ENCODE data around the gene LILRA1.
"Not testable (repeated sequence)": the region's sequence is repeated elsewhere in the genome, so short reads cannot be mapped to it uniquely, and the experiment has no call there.

LILRA1 gene

GRCh38 chr19:54622431-54622830 lies 29.0 kb downstream of the LILRA1 start:
- H3K9me3 ChIP-seq (ENCODE audit: control insufficient read depth, low read length) = peaks cover 2% of the 10 kb centered on the region
- H3K36me3 ChIP-seq (ENCODE audit: control insufficient read depth, insufficient read depth, low read length) = no peaks in the 10 kb centered on the region
- no peaks in the 10 kb centered on the region for H3K27me3 ChIP-seq (ENCODE audit: control insufficient read depth, insufficient read depth, low read length, poor library complexity, severe bottlenecking)
- WGBS, 2 experiments = 50 to 67% methylated on average over 4 of the region's 4 CpGs
- no peak overlapping the region for H3K4me3 ChIP-seq (ENCODE audit: insufficient read depth, low read depth, low read length)
- no peak overlapping the region for H3K27ac ChIP-seq (ENCODE audit: insufficient read depth, low read depth, low read length, poor library complexity, severe bottlenecking)
- H3K4me1 ChIP-seq (ENCODE audit: control insufficient read depth, insufficient read depth, low read length) = no peaks in the 10 kb centered on the region

- 80 to 81% methylated on average over 8 of the region's 10 CpGs for WGBS, 2 experiments
- not testable (repeated sequence) for H3K9me3 ChIP-seq (ENCODE audit: control insufficient read depth, low read length); H3K27me3 ChIP-seq (ENCODE audit: control insufficient read depth, insufficient read depth, low read length, poor library complexity, severe bottlenecking); H3K27ac ChIP-seq (ENCODE audit: insufficient read depth, low read depth, low read length, poor library complexity, severe bottlenecking); H3K36me3 ChIP-seq (ENCODE audit: control insufficient read depth, insufficient read depth, low read length); H3K4me3 ChIP-seq (ENCODE audit: insufficient read depth, low read depth, low read length); H3K4me1 ChIP-seq (ENCODE audit: control insufficient read depth, insufficient read depth, low read length)
Observed at GRCh38 chr19:54624234-54624633, 30.8 kb downstream of the LILRA1 start.

DNA sequence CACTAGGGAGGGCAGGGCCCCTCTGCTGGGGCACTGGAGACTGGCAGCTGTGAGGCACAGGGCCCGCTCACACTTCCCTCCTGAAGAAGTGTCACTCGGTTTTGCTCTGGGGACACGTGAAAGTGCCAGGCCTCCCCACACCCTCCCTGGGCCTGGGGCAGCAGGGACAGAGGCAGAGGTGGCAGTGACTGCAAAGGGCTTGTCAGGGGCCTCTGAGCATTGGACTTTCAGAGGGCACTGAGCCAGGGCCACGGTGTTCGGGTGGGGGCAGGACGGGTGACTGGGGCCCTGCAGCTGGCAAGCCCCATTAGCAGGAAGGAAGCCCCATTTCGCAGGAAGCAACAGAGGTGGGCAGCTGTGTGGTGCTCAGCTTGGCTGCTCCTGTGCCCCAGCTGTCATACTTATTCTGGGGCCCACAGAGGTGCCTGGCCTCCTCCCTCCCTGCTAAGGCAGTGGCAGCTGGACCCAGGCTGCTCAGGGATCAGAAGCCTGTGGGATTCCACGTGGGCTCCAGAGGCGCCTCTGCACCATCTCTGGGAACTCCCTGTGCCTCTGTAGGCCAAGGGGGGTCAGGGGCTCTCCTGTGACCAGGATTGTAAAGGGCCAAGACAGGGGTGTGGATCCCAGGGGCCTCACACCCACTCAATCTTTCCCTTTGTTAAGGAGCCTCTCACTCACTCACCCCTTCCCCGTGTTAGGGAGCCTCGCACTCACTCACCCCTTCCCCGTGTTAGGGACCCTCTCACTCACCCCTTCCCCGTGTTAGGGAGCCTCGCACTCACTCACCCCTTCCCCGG lies 31.7 kb downstream of the LILRA1 start:
- WGBS, 2 experiments = 64 to 67% methylated on average over 10 to 11 of the region's 15 CpGs
- H3K4me3 ChIP-seq (ENCODE audit: insufficient read depth, low read depth, low read length) = not testable (repeated sequence)

DNA sequence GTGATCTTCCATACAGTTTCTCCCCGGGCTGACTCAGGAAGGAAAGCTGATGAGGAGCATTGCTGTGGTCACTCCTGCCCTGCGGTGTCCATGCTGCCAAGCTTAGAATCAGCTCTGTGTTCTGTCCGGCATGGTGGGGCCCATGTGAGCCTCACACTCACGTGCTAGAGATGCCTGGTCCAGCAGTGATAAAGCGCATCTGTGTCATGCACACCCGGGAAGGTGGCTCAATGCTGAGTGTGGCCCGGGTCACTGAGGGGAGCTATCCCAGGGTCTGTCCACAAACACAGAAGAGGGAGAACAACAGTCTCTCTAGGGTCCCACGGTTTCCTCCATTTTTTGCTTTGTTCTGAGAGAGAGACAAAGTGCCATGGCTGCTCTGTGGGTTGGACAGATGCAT lies 33.3 kb downstream of the LILRA1 start:
- Histone ChIP-seq H3K4me3 (ENCODE audit: insufficient read depth, low read depth, low read length) (no peak overlapping the region), H3K9me3 (ENCODE audit: control insufficient read depth, low read length) (peaks cover 5% of the 10 kb centered on the region), H3K36me3 (ENCODE audit: control insufficient read depth, insufficient read depth, low read length) (no peaks in the 10 kb centered on the region), H3K27ac (ENCODE audit: insufficient read depth, low read depth, low read length, poor library complexity, severe bottlenecking) (no peak overlapping the region), H3K27me3 (ENCODE audit: control insufficient read depth, insufficient read depth, low read length, poor library complexity, severe bottlenecking) (no peaks in the 10 kb centered on the region), H3K4me1 (ENCODE audit: control insufficient read depth, insufficient read depth, low read length) (no peaks in the 10 kb centered on the region)
- WGBS, 2 experiments = 65 to 66% methylated on average over 8 of the region's 8 CpGs

More for the DNA sequence above, 31.7 kb downstream of the LILRA1 start:
- H3K9me3 ChIP-seq (ENCODE audit: control insufficient read depth, low read length); H3K36me3 ChIP-seq (ENCODE audit: control insufficient read depth, insufficient read depth, low read length); H3K4me1 ChIP-seq (ENCODE audit: control insufficient read depth, insufficient read depth, low read length); H3K27ac ChIP-seq (ENCODE audit: insufficient read depth, low read depth, low read length, poor library complexity, severe bottlenecking); H3K27me3 ChIP-seq (ENCODE audit: control insufficient read depth, insufficient read depth, low read length, poor library complexity, severe bottlenecking): not testable (repeated sequence)

DNA sequence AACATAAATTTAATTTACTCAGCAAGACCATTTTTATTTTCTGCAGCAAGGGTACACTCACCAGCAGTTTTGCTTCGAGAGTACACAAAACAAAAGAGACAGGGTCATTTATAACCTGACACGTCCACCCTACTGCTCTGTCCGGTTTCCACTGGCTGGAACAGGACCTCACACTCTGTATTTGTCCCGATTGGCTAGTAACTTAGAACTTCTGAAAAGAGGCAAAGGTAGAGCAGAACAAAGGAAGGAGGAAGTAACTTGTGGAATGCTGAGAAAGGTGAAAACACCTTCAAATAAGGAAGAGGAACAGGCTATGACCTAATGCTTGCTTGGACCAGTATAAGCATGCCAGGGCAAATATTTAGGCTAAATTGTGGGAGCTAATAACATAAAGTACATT lies 34.5 kb downstream of the LILRA1 start:
- not testable (repeated sequence) for H3K4me3 ChIP-seq (ENCODE audit: insufficient read depth, low read depth, low read length); H3K9me3 ChIP-seq (ENCODE audit: control insufficient read depth, low read length); H3K27ac ChIP-seq (ENCODE audit: insufficient read depth, low read depth, low read length, poor library complexity, severe bottlenecking); H3K27me3 ChIP-seq (ENCODE audit: control insufficient read depth, insufficient read depth, low read length, poor library complexity, severe bottlenecking); H3K4me1 ChIP-seq (ENCODE audit: control insufficient read depth, insufficient read depth, low read length); H3K36me3 ChIP-seq (ENCODE audit: control insufficient read depth, insufficient read depth, low read length)
- WGBS, 2 experiments = 60 to 64% methylated on average over 4 of the region's 4 CpGs

DNA sequence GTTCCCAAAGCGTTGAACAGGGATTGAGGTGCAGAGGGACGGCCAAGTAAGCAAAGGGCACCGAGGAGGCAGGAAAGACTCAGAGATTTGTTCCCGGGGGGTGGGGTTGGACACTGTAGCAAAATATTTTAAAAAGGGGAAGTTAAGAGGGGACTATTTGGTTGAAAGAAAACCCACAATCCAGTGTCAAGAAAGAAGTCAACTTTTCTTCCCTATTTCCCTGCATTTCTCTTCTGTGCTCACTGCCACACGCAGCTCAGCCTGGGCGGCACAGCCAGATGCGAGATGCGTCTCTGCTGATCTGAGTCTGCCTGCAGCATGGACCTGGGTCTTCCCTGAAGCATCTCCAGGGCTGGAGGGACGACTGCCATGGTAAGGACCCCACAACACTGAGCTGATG lies 36.8 kb downstream of the LILRA1 start, which contains the start of gene LILRB1:
Gene LILRB1, plus strand, starts transcription at position 223 of the 400 bp plus-strand sequence. CDS start 590 bp downstream, outside the sequence.
- not testable (repeated sequence) for H3K27me3 ChIP-seq (ENCODE audit: control insufficient read depth, insufficient read depth, low read length, poor library complexity, severe bottlenecking); H3K36me3 ChIP-seq (ENCODE audit: control insufficient read depth, insufficient read depth, low read length)

DNA sequence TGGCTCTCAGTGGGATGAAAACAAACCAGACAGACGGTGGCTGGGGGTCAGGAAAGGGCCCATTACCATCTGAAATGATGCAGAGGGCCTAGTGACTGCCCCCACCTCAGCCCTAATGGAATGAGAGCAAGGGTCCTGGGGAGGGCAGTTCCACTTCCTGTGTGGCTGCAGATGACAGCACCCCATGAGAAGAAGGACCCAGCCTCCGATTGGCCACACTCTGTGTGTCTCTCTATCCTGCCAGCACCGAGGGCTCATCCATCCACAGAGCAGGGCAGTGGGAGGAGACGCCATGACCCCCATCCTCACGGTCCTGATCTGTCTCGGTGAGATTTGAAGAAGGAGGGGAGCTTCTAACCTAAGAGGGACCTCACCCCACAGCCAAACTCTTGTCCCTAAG lies 37.4 kb downstream of the LILRA1 start:
- Histone ChIP-seq H3K9me3 (ENCODE audit: control insufficient read depth, low read length) (peaks cover 5% of the 10 kb centered on the region), H3K36me3 (ENCODE audit: control insufficient read depth, insufficient read depth, low read length) (no peaks in the 10 kb centered on the region), H3K4me3 (ENCODE audit: insufficient read depth, low read depth, low read length) (no peak overlapping the region), H3K27me3 (ENCODE audit: control insufficient read depth, insufficient read depth, low read length, poor library complexity, severe bottlenecking) (no peaks in the 10 kb centered on the region), H3K27ac (ENCODE audit: insufficient read depth, low read depth, low read length, poor library complexity, severe bottlenecking) (no peak overlapping the region), H3K4me1 (ENCODE audit: control insufficient read depth, insufficient read depth, low read length) (no peaks in the 10 kb centered on the region)
- 70 to 72% methylated on average over 6 of the region's 6 CpGs for WGBS, 2 experiments

More for the DNA sequence above, 36.8 kb downstream of the LILRA1 start, which contains the start of gene LILRB1:
- H3K4me1 ChIP-seq (ENCODE audit: control insufficient read depth, insufficient read depth, low read length); H3K4me3 ChIP-seq (ENCODE audit: insufficient read depth, low read depth, low read length); H3K9me3 ChIP-seq (ENCODE audit: control insufficient read depth, low read length); H3K27ac ChIP-seq (ENCODE audit: insufficient read depth, low read depth, low read length, poor library complexity, severe bottlenecking): not testable (repeated sequence)
- WGBS, 2 experiments = 78 to 81% methylated on average over 9 of the region's 9 CpGs

GRCh38 chr19:54631489-54632337 lies 38.3 kb downstream of the LILRA1 start:
- not testable (repeated sequence) for H3K36me3 ChIP-seq (ENCODE audit: control insufficient read depth, insufficient read depth, low read length)
- 82% methylated on average over 23 of the region's 23 CpGs for WGBS, 2 experiments

GRCh38 chr19:54632517-54632916 lies 39.1 kb downstream of the LILRA1 start:
- H3K27me3 ChIP-seq (ENCODE audit: control insufficient read depth, insufficient read depth, low read length, poor library complexity, severe bottlenecking); H3K36me3 ChIP-seq (ENCODE audit: control insufficient read depth, insufficient read depth, low read length); H3K4me1 ChIP-seq (ENCODE audit: control insufficient read depth, insufficient read depth, low read length); H3K27ac ChIP-seq (ENCODE audit: insufficient read depth, low read depth, low read length, poor library complexity, severe bottlenecking); H3K9me3 ChIP-seq (ENCODE audit: control insufficient read depth, low read length); H3K4me3 ChIP-seq (ENCODE audit: insufficient read depth, low read depth, low read length): not testable (repeated sequence)
- 78 to 79% methylated on average over 16 of the region's 16 CpGs for WGBS, 2 experiments

More at GRCh38 chr19:54631489-54632337, 38.3 kb downstream of the LILRA1 start:
- not testable (repeated sequence) for H3K27ac ChIP-seq (ENCODE audit: insufficient read depth, low read depth, low read length, poor library complexity, severe bottlenecking); H3K27me3 ChIP-seq (ENCODE audit: control insufficient read depth, insufficient read depth, low read length, poor library complexity, severe bottlenecking); H3K4me3 ChIP-seq (ENCODE audit: insufficient read depth, low read depth, low read length); H3K9me3 ChIP-seq (ENCODE audit: control insufficient read depth, low read length); H3K4me1 ChIP-seq (ENCODE audit: control insufficient read depth, insufficient read depth, low read length)

DNA sequence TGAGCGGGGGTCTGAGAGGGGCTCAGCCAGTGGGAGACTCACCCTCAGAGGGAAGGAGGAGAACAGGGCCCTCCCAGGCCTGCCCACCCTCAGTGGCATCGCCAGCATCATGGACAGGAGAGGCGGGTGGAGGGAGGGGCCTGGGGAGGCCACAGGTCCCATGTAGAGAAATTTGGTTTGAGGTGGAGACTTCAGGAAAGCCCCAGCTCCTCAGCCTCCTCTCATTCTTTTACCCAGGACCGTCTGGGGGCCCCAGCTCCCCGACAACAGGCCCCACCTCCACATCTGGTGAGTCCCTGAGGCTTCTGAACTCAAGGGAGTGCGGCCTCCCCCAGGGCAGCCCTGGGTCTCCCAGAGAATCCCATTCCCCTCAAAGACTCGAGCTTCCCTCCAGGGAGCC lies 40.0 kb downstream of the LILRA1 start:
- no peaks in the 10 kb centered on the region for H3K27me3 ChIP-seq (ENCODE audit: control insufficient read depth, insufficient read depth, low read length, poor library complexity, severe bottlenecking)
- H3K27ac ChIP-seq (ENCODE audit: insufficient read depth, low read depth, low read length, poor library complexity, severe bottlenecking) = no peak overlapping the region
- H3K4me1 ChIP-seq (ENCODE audit: control insufficient read depth, insufficient read depth, low read length) = no peaks in the 10 kb centered on the region
- no peak overlapping the region for H3K4me3 ChIP-seq (ENCODE audit: insufficient read depth, low read depth, low read length)
- H3K9me3 ChIP-seq (ENCODE audit: control insufficient read depth, low read length) = peaks cover 5% of the 10 kb centered on the region
- H3K36me3 ChIP-seq (ENCODE audit: control insufficient read depth, insufficient read depth, low read length) = no peaks in the 10 kb centered on the region
- 66 to 68% methylated on average over 7 of the region's 7 CpGs for WGBS, 2 experiments

Data from ectodermal cell (in vitro differentiated cells).